GM18907 (cell line): ENCODE results near the gene INPP4B.

Experiments
- ATAC-seq: cut with Tn5 transposase; IDR thresholded peaks from one replicate; pipeline ENCODE4 v1.9.1; 2021; ENCODE audit warnings: mild to moderate bottlenecking, moderate library complexity; ENCODE audit not compliant: unreplicated experiment

The INPP4B gene

DNA sequence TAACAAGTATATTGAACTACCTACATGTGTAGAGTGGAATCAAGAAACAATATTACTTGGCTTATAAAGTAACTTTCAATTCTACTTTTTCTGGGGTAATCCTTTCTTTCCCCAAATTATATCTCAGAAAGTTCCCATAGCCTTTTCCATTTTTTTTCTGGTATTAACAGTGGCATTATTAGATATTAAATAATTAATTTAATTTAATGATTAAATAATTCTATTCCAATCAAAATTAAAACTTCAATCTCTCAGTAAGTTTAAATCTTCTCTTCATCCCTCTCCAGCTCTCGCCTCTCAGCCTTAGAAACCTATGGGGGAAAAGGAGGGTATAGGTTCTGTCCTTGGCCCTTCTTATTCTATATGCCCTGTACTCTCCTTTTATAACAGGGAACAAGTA lies 262.4 kb downstream of the INPP4B start:
- ATAC-seq: no peak

DNA sequence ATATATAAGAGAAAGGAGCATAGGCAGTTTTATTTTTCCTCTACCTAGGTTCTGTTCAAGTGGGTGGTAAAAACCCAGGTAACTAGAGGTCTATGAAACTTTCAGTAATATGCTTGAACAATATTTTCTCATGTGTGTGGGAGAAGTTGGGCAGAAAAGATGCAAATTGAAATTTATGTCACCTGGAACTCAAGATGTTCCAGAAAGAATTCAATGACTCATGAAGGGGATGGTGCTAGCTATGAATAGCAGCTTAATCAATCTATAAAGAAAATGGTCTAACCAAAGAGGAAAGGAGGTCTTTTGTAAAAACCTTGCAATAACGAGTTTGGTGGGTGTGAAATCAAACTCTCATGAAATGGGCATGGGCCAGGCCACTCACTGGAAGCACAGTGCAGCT lies 263.8 kb downstream of the INPP4B start:
- no peak for ATAC-seq

DNA sequence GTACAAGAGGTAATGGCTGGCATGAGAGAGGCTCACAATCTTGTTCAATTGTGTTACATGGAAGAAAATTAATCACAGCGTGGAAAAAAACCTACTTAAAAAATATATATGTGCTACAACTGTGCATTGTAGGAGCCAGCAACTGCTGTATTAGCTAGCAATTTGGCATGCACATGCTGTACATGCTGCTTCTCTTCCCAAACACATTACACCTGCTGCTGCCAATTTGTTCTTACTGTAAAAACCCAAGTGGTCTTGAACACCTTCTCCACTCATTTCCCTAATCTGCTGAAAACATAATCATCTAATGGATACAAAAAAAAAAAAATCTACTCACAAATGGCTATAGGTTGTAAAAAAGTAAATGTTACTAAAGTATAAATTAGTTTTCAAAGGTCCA lies 264.2 kb downstream of the INPP4B start:
- ATAC-seq: no peak

DNA sequence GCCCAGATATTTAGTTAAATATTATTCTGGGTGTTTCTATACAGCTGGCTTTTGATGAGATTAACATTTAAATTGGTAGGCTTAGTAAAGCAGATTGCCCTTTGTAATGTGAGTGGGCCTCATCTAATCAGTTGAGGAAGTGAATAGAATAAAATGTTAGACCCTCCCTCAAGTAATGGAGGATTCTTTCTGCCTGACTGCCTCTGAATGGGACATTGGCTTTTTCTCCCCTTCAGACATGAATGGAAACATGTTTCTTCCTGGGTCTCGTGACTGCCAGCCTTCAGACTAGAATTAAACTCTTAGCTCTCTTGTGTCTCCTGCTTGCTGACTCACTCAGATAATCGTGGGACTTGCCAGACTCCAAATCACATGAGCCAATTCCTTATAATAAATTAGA lies 266.7 kb downstream of the INPP4B start:
- ATAC-seq: no peak

DNA sequence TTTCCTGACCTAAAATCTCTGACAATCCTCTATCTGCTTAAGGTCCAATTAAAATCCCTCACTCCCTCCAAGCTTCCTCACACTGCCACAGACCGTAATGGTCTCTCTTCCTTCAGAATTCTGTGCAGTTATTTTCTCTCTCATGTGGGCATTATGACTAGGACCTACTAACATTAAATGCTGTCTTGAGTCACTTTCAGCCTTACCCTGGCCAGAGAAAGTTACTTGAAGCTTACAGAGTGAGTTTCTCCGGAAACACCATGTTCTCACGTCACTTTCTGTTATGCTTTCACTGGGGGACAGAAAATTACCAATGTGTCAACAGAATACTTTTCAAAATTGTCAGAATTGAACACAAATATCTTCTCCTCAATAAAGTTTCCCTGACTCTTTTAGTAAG lies 271.8 kb downstream of the INPP4B start:
- no peak for ATAC-seq

DNA sequence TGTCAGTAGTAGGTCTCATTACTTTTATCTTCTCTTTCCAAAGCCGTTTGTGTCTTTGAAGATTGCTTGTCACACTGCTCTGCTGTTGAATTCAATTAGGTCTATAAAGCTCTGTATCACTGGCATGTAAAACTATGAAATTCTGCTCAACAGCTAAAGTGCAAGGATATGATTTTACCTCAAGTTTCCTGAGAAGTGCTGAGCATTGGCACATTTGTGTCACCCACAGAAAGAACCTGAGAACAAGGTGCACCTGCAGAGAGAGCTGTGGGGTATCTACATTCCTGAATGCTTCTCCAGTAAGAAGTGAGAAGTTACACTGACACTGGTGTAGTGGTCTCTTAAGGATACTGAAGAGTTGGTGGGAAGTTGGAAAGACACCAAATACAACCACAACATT lies 274.0 kb downstream of the INPP4B start:
- no peak for ATAC-seq

DNA sequence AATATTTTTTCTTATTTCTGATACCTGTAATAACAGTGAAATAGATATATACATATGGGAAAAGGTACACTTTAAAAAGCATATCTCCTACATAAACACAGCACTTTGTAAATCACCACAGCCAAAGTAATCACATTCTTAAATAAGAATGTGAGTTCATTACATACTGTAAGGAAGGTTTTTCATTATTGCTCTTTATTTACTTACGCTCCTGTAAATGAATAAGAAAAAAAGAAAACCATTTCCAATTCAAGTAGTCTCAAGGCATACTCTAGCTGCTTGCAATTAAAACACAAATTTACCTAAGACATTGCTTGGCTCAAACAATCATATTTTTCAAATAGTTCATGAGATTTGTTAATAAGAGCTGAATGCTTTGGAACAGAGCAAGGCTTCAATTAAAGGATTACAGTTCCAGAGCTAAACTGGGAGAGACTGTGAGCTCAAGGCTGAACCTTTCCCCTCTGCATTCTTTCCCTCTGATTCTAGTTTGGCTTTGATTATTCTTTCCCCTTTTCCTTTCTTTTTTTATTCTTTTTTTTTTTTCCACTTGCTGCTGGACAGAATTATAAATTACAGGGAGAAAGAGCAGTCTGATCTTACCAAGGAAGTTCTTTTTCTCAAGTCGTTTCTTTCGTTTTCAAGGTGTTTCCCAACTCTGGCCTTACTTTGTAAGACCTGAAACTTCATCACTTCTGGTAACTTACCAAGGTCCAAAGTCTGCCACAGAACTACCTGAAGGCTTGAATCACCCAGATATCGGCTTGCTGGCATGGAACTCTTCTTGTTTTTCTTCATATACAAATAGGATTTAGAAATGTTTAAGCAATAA lies 278.3 kb downstream of the INPP4B start:
- no peak for ATAC-seq

DNA sequence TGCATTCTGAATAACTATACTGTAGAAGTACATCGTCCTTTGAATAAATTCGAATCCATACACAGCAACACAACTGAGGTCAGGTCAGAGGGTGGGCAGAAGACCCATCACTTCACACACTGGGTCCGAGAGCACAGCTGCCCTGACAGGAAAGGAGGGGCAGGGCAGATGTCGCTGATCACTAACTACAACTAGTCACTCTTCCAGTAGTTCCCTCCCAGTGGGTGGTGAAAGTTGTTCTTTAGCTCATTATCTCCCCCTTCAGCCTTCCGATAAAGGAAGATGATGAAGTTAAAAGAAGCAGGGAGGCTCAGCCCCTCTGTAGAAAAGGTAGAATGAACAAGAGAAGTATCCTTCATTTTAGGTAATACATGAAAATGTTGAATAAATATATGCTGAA lies 278.9 kb downstream of the INPP4B start:
- no peak for ATAC-seq

DNA sequence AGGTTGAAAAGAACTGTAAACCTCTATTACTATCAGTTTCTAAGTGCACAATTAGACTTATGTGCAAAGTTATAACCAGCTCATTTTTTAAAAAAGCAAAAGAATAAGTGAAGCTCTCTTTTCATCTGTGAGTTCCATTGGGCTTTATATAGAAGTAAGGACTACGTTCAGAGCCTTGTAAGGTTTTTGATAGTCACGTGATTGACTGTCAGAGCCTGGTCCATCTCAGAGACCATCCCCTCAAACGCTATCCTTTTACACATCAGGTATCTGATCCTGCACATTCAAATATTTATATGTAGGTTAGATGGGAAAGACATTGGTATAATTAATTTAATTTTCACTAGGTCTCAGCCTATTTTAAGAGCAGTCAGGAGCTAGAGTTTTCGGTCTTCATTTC lies 279.3 kb downstream of the INPP4B start:
- ATAC-seq: no peak

DNA sequence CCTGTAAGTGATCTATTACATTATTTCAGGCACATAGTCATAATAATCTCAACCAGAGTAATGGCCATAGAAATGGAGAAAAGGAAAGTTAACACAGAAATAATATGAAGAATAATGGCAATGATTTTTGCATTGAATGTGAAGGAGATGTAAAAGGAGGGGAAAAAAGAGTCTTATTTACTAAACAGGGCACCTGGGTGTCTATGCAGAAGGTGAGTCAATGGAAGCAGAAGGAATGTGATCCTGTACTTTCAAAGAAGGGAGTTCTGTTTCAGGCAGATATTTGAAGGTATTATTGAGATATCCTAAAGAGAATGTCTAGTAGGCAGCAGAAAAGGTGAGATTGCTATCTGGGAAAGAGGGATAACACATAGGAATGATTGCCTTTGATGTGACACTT lies 279.9 kb downstream of the INPP4B start:
- ATAC-seq: no peak

DNA sequence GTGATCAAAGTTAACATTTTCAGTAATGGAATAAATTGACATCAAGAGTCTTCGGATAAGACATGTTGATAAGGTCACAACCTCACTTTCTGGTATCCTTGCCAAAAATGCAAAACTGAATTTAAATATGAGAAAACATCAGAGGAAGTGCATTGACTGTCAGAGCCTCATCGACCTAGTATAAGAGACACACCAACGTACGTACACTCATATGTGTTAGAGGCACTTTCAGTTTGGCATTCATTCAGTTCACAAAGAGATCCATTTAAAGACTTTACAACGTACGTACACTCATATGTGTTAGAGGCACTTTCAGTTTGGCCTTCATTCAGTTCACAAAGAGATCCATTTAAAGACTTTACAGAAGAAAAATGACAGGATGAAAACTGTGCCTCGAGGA lies 280.3 kb downstream of the INPP4B start:
- ATAC-seq: no peak

DNA sequence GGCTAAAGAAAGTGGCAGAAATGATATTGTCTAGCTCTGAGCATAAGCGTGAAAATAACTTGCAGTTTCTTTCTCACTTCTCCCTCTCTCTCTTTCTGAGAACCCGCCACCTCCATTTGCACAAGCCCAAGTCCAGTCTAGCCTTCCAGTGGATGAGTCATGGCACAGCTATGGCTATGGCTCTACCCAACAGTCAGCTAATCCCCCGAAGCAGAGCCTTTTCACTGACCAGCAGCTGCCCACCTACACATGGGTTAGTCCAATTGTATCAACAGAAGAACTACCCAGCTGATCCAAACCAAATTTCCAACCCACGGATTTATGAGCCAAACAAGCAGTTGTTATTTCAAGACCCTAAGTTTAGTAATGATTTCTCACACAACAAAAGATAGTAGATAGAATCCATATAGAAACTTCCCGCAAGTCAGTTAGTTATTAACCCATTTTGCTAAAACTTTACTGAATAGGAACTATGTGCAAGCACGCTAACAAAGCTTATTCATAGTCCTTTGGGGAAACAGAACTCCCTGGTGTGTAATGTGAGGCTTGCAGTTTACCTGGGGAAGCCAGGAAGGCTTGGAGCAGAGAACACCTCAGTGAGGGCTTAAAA lies 282.3 kb downstream of the INPP4B start:
- no peak for ATAC-seq

DNA sequence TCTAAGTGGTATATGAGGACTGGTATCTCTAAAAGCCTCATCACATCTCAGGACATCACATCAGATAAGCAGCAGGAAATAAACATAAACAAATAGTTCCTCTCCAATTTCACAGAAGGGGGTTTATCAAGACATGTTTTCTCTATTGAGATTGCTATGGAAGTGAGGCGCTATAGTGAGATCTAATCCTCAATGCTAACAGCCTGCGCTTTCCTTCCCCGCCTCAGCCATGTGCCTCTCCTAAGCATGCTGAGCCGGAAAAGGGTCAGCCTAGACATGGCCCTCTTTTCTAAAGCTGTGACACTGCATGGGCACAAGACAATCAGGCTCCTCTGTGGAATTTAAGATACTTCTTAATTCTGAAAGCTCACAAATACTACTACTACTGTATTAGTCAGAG lies 286.1 kb downstream of the INPP4B start:
- no peak for ATAC-seq

DNA sequence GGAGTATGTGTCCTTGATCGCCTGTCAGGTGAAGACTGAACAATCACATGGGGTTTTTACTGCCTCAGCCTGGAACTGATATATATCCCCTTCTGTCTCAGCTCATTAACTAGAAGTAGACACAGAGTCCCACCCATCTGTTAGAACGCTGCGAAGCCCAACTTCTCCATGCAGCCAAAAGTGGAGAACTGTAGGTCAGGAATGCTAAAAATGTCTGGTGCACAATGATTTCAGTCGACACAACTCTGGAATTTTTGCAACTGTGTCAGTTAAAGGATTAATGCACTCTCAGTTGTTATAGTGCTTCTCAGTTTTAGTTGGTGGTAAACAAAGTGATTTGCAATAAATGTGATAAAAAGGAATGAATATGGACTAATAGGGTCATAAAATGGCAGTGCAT lies 287.2 kb downstream of the INPP4B start:
- ATAC-seq: no peak

DNA sequence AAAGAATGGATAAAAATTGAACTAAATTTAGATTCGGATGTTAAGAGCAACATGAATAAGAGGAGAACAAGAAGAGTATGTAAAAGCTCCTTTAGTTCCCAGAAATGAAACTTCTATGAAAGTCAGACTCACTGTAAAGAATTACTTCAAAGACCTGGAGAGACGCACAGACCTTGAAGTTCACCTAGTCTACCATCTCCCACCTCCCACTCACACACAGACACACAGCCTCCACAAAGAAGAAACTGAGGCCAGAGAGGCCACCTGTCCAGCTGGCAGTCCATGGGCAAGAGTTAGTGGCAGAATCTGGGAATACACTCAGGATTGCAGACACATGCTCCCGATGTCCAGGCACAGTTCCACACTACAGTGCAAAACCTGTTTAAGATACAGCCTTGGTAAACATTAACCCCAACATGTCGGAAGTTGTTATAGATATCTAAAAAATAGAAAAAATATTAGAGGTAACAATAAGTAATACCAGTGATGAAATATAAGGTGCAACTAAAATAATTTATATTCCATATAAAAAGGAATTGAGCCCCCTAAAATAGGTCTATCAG lies 288.8 kb downstream of the INPP4B start:
- ATAC-seq: no peak

DNA sequence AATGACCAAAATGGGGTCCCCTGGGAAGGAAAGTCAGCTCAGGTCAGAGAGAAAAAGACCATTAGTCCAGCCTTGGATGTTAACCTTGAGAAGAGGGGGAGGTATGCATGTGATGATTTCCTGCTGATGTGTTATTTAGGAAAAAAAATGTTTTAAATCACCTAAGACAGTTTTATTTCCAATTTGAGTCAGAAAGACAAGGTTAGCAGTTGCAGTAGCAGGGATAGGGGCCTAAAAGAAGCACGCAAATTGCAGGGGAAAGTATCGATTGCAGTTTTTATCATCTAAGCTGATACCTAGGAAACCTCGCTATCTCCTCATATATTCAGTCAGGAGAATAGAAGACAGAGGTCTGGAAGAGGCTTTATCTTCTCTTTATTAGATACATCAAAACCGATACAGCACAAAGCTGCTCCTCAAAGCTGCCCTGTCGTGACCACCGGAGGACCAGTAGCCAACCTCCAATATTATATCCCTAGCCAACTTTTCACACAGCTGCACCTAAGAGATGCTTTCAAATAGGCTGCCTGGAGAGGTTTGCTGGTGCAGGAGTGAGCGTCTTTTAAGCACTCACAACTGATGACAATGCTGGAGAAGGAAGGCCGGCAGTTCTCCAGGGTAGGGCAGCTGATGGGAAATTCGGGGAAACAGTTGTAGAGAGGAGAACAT lies 289.4 kb downstream of the INPP4B start:
- ATAC-seq: no peak

DNA sequence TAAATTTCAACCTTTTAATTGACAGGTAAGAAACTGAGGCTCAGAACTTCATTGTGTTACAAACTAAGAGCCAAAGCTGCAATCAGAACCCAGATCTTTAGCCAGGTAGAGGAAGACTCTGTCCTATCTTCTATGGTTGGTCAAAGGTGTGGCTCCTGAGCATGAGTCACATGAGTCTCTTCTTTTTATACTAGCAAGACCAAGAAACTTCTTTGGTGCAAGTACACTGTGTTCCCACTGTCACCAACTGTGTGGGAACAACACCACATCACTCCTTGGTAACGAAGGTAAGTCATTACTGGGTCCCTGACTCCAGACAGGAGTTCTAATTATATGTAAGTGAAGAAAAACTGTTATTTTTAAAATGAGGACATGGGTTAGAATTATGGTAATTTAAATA lies 290.1 kb downstream of the INPP4B start:
- no peak for ATAC-seq

DNA sequence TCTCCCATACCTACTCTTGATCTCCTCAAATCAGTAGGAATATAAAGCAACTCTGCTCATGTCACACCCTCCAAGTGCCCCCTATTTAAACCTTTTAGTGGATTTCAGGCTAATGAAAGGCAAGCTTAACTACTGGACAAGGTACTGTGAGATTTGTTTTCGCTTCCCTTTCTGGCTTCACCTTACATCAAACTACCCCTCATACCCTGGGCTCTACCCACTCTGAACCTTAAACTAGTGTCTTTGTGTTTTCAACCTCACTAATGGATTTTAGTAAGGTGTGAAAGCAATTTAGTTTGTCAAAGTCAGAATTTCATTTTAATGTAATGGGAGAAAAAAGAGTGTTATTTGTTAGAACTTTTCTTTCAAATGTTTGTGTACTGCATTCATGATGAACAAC lies 291.7 kb downstream of the INPP4B start:
- ATAC-seq: no peak

DNA sequence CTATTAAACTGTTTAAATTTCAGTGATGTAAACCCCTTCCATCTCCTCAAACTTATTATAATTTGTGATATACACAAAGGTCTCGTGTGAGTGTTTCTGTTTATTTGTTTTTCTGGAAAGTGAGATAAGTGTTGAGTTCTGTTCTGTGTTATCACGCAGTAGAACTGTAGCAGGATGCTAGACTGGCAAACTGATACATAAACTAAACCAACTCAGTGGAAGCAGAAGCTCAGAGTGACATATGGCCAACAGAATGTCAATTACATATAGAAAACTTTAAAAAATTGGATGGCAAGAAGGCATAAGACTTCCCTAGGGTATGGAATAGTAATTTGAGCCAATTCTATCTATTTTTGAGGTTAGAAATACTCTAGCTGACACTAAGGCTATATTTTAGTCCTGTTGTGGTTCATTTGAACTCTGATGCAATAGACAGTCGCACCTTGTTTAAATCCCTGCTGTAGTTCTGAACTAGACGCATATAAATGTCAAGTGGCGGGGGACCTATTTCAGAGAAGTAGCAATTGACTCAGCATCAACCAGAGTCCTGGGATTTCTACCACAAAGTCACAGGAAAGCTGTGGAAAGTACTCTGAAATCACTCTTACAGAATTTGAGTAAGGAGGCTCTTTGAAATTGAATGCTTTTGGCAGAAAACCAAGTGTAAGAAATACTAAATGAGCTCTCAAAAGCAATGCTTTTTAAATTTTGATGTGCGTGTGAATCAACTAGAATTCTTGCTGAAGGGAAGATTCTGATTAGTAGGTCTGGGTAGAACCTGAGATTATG lies 294.4 kb downstream of the INPP4B start:
- ATAC-seq: no peak

DNA sequence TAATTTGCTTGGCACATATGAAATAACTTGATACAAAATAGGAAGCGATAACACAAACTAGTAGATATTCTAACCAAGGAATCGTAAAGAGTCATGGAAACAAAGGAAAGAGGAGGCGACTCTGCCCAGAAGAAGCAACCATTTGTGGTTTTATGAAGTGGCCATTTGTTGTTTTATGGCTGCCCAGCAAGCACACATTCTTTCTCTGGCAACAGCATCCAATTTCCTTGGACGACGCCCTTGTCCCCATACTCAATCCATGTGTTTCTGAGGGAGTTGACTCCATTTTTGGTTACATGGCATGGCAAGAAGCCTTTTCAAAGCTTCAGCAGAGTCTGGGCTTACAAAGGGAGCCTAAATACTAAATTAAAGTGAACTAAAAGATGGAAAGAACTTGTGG lies 295.1 kb downstream of the INPP4B start:
- no peak for ATAC-seq
